ENCODE measurements around the gene B4GALT4. TPM values are rescaled to one million over a fixed set of nuclear protein-coding genes. Genes with fewer than 3 reads are reported as not detected.

Gene B4GALT4
- total and polyA plus RNA-seq, 2 donors (not counting 3 experiments of a cell fraction or from before 2014, with no cell fraction given) = 3.7 to 7.1 TPM

DNA sequence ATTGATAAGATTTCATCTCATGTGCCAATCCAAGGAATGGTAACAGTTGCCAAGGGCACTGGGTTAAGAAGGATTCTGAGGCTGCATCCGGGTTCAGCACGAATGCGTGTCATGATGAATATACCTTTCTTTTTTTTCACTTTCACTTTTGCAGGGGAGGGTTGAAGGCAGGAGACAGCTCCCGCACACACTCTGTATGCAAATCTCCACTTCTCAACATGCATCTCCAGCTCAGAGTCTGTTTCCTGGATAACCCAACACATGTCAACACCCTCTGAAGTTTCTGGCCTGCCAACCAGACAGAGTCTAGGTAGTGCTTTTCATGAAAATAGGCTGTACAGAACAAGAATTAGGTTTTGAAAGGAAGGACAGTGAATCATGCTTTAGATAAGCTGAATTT lies 21.6 kb downstream of the B4GALT4 start:
- FAIRE-seq (no peak), DNase-seq (ENCODE audit: low read depth, low spot score) (no peak)
- no peak overlapping the region for H3K4me3 ChIP-seq (replicated peaks in 1 of 3; ENCODE audit: insufficient read depth in 1 of 3, low read depth in 1 of 3, low read length in 3 of 3)
- ChIA-PET POLR2A (no interaction called here), CTCF (interaction anchor here (1.9 kb wide), 1 partner anchor 22 kb away, joined by 5 read pairs; the partner anchor contains the start of gene B4GALT4)
- no peaks in the 10 kb centered on the region for H3K9me3 ChIP-seq (replicated peaks; ENCODE audit: control insufficient read depth, insufficient read depth, low read length)
- H4K20me1 ChIP-seq (replicated peaks; ENCODE audit: control insufficient read depth, extremely low read depth, insufficient read depth, low read length) = no peaks in the 10 kb centered on the region
- intact Hi-C loops (cut with micrococcal nuclease) = no loop called here
- no peaks in the 10 kb centered on the region for H3K79me2 ChIP-seq (ENCODE audit: control insufficient read depth, insufficient read depth, low read length)
- no TSS peak for BruUV-seq (replicated peaks)
- no peak overlapping the region for H3K9ac ChIP-seq (replicated peaks; ENCODE audit: extremely low read depth, insufficient read depth, low read length)
- peaks cover 4 to 30% of the 10 kb centered on the region in 2 experiments for H3K36me3 ChIP-seq (ENCODE audit: control insufficient read depth in 2 of 2, extremely low read depth in 1 of 2, insufficient read depth in 2 of 2, low read length in 2 of 2)
- no peaks in the 10 kb centered on the region for H3K4me1 ChIP-seq (ENCODE audit: control insufficient read depth, extremely low read depth, insufficient read depth, low read length)
- H3K9me1 ChIP-seq (replicated peaks; ENCODE audit: control insufficient read depth, extremely low read depth, insufficient read depth, low read length) = no peaks in the 10 kb centered on the region
- H2AFZ ChIP-seq (ENCODE audit: low read depth, low read length) = no peak overlapping the region
- no peaks in the 10 kb centered on the region for H3K27me3 ChIP-seq (ENCODE audit: control insufficient read depth in 2 of 2, insufficient read depth in 2 of 2, low read length in 2 of 2)
- TF ChIP-seq MYC (IDR thresholded peaks at IDR 0.05; ENCODE audit: low read depth, low read length) = no peak
- no peak for TF ChIP-seq POLR2A (IDR thresholded peaks at IDR 0.05; ENCODE audit: low read depth, low read length)
- TF ChIP-seq JUN (IDR thresholded peaks at IDR 0.05; ENCODE audit: borderline replicate concordance, insufficient read depth, insufficient read length, low read depth) = no peak
- TF ChIP-seq EZH2 (IDR thresholded peaks at IDR 0.05; ENCODE audit: borderline replicate concordance, low read depth, low read length, severe bottlenecking) = no peak
- TF ChIP-seq, protein P1, sequence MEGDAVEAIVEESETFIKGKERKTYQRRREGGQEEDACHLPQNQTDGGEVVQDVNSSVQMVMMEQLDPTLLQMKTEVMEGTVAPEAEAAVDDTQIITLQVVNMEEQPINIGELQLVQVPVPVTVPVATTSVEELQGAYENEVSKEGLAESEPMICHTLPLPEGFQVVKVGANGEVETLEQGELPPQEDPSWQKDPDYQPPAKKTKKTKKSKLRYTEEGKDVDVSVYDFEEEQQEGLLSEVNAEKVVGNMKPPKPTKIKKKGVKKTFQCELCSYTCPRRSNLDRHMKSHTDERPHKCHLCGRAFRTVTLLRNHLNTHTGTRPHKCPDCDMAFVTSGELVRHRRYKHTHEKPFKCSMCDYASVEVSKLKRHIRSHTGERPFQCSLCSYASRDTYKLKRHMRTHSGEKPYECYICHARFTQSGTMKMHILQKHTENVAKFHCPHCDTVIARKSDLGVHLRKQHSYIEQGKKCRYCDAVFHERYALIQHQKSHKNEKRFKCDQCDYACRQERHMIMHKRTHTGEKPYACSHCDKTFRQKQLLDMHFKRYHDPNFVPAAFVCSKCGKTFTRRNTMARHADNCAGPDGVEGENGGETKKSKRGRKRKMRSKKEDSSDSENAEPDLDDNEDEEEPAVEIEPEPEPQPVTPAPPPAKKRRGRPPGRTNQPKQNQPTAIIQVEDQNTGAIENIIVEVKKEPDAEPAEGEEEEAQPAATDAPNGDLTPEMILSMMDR (IDR thresholded peaks at IDR 0.05; ENCODE audit: extremely low read depth in 1 of 2, insufficient read depth in 1 of 2, low read depth in 1 of 2, low read length in 2 of 2) = no peak
- TF ChIP-seq, protein P2, sequence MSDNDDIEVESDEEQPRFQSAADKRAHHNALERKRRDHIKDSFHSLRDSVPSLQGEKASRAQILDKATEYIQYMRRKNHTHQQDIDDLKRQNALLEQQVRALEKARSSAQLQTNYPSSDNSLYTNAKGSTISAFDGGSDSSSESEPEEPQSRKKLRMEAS (IDR thresholded peaks at IDR 0.05; ENCODE audit: insufficient read depth, insufficient read length) = no peak
- no peak for TF ChIP-seq GATA2 (IDR thresholded peaks at IDR 0.05; ENCODE audit: insufficient read depth, insufficient read length, low read depth, low read length)
- no peak for TF ChIP-seq FOS (IDR thresholded peaks at IDR 0.05; ENCODE audit: borderline replicate concordance, insufficient read depth, low read length)
- dilution Hi-C loops (cut with MboI; ENCODE audit: extremely low pct_ligation_motif_present, low sequenced_read_pairs) = no loop called here
- H3K4me2 ChIP-seq (ENCODE audit: insufficient read depth, low read length) = no peak overlapping the region
- no peak overlapping the region for H3K27ac ChIP-seq (ENCODE audit: insufficient read depth, low read depth, low read length)
